Body of pancreas (tissue), 4 donors: ENCODE measurements around the gene C3orf18.

Experiments
- POLR2A ChIP-seq, 3 donors: fragments of 450-650 bp; IDR thresholded peaks; one replicate each; pipeline ENCODE4 v1.6.1; 2016; ENCODE audit warnings: antibody characterized with exemption in 3 of 3, mild to moderate bottlenecking in 2 of 3
- TF ChIP-seq, protein P1 (sequence below), 7 experiments: fragments of 450-650 bp in 4 of 7; fragments of 200-600 bp in 3 of 7; sonication (generic) in 3 of 7; IDR thresholded peaks; one replicate each; pipeline ENCODE4 v1.5.1; 2016 to 2019; ENCODE audit warnings: antibody characterized with exemption in 7 of 7

GRCh38 chr3:50567011-50567385, 549 bp downstream of the C3orf18 start:
- TF ChIP-seq, protein P1, sequence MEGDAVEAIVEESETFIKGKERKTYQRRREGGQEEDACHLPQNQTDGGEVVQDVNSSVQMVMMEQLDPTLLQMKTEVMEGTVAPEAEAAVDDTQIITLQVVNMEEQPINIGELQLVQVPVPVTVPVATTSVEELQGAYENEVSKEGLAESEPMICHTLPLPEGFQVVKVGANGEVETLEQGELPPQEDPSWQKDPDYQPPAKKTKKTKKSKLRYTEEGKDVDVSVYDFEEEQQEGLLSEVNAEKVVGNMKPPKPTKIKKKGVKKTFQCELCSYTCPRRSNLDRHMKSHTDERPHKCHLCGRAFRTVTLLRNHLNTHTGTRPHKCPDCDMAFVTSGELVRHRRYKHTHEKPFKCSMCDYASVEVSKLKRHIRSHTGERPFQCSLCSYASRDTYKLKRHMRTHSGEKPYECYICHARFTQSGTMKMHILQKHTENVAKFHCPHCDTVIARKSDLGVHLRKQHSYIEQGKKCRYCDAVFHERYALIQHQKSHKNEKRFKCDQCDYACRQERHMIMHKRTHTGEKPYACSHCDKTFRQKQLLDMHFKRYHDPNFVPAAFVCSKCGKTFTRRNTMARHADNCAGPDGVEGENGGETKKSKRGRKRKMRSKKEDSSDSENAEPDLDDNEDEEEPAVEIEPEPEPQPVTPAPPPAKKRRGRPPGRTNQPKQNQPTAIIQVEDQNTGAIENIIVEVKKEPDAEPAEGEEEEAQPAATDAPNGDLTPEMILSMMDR (IDR thresholded peaks at IDR 0.05), result no peak
- no peak for TF ChIP-seq POLR2A (IDR thresholded peaks at IDR 0.05)
